HL-60 (cell line): ENCODE results near the gene DOCK2.

ENCODE experiments used
- GABPA ChIP-seq: IDR thresholded peaks from 2 replicates; pipeline ENCODE4 v1.6.1; 2012; ENCODE audit warnings: low read depth
- POLR2AphosphoS5 ChIP-seq: IDR thresholded peaks from 2 replicates; pipeline ENCODE4 v1.6.1; 2012; ENCODE audit warnings: low read depth
- SPI1 ChIP-seq: IDR thresholded peaks from 2 replicates; pipeline ENCODE4 v1.6.1; 2012; ENCODE audit warnings: low read depth, mild to moderate bottlenecking, borderline replicate concordance
- TF ChIP-seq, protein P1 (sequence below): IDR thresholded peaks from one replicate; pipeline ENCODE4 v1.5.1; 2011; ENCODE audit warnings: low read length, control low read depth, inconsistent platforms; ENCODE audit not compliant: insufficient read depth
- TF ChIP-seq, protein P2 (sequence below): IDR thresholded peaks from 2 replicates; pipeline ENCODE4 v1.6.1; 2012; ENCODE audit warnings: low read depth; ENCODE audit not compliant: insufficient replicate concordance

- TF ChIP-seq GABPA (no peak), POLR2AphosphoS5 (no peak), SPI1 (no peak)
- TF ChIP-seq, protein P1, sequence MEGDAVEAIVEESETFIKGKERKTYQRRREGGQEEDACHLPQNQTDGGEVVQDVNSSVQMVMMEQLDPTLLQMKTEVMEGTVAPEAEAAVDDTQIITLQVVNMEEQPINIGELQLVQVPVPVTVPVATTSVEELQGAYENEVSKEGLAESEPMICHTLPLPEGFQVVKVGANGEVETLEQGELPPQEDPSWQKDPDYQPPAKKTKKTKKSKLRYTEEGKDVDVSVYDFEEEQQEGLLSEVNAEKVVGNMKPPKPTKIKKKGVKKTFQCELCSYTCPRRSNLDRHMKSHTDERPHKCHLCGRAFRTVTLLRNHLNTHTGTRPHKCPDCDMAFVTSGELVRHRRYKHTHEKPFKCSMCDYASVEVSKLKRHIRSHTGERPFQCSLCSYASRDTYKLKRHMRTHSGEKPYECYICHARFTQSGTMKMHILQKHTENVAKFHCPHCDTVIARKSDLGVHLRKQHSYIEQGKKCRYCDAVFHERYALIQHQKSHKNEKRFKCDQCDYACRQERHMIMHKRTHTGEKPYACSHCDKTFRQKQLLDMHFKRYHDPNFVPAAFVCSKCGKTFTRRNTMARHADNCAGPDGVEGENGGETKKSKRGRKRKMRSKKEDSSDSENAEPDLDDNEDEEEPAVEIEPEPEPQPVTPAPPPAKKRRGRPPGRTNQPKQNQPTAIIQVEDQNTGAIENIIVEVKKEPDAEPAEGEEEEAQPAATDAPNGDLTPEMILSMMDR: no peak
- TF ChIP-seq, protein P2, sequence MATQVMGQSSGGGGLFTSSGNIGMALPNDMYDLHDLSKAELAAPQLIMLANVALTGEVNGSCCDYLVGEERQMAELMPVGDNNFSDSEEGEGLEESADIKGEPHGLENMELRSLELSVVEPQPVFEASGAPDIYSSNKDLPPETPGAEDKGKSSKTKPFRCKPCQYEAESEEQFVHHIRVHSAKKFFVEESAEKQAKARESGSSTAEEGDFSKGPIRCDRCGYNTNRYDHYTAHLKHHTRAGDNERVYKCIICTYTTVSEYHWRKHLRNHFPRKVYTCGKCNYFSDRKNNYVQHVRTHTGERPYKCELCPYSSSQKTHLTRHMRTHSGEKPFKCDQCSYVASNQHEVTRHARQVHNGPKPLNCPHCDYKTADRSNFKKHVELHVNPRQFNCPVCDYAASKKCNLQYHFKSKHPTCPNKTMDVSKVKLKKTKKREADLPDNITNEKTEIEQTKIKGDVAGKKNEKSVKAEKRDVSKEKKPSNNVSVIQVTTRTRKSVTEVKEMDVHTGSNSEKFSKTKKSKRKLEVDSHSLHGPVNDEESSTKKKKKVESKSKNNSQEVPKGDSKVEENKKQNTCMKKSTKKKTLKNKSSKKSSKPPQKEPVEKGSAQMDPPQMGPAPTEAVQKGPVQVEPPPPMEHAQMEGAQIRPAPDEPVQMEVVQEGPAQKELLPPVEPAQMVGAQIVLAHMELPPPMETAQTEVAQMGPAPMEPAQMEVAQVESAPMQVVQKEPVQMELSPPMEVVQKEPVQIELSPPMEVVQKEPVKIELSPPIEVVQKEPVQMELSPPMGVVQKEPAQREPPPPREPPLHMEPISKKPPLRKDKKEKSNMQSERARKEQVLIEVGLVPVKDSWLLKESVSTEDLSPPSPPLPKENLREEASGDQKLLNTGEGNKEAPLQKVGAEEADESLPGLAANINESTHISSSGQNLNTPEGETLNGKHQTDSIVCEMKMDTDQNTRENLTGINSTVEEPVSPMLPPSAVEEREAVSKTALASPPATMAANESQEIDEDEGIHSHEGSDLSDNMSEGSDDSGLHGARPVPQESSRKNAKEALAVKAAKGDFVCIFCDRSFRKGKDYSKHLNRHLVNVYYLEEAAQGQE: no peak
Measured at GRCh38 chr5:169763376-169764017, 126.4 kb downstream of the DOCK2 start.
